HG03558 (cell line): ENCODE results near the gene TRPV4.

Source experiments
- ATAC-seq: cut with Tn5 transposase; IDR thresholded peaks from one replicate; pipeline ENCODE4 v1.9.1; 2021; ENCODE audit warnings: moderate number of reproducible peaks; ENCODE audit not compliant: unreplicated experiment; ENCODE audit errors: extremely low read depth

The TRPV4 gene

DNA sequence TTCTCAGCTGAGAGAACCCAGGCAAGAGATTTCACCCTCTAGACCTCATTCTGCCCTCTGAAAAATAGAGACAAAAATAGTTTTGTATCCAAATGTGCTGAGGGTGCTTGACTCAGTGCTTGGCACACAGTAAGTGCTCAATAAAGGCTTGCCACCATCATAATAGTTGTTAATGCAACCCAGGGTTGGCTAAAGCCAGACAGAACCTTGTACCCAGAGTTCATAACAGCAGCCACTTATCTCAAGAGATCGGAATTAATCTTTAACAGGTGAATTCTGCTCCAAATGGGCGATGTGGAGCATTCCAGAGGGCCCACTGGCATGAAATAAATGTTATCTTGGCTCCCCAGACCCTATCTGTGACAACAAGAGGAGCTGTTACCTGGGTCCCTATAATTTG lies 2.9 kb downstream of the TRPV4 start:
- no peak for ATAC-seq

DNA sequence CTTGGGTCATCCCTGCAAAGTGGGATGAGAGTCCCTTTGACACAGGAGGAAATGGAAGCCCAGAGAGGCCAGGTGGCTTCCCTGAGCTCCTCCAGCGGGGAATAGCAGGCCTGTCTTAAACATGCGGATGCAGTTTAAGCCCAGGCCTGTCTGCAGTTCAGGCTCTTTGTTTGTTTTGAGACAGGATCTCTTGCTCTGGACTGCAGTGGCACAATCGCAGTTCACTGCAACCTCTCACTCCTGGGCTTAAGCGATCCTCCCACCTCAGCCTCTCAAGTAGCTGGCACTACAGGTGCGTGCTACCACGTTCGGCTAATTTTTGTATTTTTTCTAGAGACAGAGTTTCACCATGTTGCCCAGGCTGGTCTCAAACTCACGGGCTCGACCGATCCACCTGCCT lies 3.5 kb downstream of the TRPV4 start:
- no peak for ATAC-seq

DNA sequence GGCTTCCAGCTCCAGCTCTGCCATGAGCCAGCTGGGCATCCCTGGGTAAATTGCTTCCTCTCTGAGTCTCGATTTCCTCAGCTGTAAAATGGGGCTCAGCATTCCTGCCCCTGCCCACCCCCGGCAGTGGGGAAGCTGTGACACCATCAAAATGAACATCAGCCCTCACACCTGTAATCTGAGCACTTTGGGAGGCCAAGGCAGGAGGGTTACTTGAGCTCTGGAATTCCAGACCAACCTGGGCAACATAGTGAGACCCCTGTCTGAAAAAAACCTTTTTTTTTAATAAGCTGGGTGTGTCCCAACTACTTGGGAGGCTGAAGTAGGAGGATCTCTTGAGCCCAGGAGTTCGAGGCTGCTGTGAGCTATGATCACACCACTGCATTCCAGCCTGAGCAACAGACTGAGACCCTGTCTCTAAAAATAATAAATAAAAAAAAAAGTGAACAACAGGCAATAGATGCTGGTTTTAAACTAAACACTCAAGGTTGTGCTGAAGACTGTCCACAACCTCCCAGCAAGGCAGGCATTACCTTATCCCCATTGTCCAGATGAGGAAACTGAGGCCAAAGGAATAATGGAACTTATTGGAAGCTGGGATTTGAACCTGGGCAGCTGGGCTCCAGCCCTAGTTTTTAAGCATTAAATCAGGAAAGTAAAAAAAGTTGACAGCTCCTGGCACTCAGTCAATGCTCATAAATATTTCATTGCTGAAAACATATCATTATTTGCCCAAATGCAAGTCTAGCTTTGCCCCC lies 4.3 kb downstream of the TRPV4 start:
- ATAC-seq = no peak

DNA sequence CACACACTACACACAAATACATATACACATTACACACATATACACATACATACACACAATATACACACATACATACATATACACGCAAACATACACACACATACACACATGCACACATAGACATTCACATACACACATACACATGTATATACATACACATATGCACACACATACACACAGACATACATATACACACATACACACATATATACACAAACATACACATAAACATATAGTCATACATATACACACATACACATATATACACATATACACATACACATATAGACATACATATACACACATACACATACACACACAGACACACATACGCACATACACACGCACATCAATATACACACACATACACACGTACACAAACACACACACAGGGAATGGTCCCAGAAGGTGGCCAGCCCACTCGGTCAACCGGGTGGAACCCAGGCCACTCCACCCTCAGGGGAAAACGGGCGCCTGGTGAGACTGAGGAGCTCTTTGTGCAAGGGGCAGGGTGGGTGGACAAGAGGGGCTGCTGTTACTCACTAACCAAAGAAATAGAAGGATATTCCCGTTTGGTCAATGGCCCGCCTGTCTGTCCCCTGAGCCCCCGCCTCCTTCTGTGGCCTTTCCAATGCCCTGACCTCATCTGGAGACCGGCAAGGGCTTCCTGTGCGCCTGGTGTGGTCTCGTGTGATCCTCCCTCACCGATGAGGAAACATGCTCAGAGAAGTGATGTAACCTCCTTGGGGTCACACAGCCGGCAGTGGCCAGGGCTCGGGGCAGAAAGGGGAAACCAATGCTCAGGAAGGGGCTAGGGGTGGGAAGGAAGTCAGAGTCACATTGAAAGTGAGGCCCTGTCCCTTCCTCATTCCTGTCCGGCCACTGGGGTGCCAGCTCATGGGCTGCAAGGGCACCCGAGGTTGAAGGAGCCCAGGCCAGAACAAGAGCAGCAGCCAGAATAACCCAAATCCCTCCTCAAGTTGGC lies 5.3 kb downstream of the TRPV4 start:
- ATAC-seq = no peak

DNA sequence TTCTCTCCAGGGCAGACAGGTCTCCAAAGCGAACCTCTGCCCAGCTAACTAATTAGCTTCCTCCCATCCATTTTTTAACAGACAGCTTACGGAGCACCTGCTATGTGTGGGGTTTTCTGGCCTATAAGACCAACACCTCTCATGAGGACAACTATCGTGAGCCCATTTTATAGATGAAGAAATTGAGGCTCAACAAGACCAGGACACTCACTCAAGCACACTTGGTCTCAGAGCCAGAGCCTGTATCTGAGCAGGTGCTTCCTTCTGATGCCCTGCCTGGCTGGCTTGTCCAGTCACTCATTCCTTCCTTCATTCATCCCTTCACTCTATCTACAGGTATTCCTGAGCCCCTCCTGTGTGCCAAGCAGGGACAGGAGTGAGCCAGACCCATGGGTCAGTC lies 6.1 kb downstream of the TRPV4 start:
- no peak for ATAC-seq

DNA sequence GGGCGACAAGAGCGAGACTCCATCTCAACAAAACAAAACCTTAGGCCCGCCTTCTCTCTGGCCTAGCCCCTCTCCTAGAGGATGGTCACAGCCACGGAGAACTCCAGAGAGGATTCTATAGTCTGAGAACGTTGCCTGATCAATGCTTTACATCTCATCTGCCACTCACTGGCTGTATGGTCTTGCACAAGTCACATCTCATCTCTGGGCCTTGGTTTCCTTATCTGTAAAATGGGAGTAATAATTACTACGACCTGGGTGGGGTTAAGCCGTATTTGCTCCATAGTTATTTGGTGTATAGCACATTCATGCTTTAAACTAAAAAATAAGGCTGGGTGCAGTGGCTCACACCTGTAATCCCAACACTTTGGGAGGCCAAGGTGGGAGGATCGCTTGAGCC lies 8.5 kb downstream of the TRPV4 start:
- no peak for ATAC-seq

- ATAC-seq = no peak
Observed at GRCh38 chr12:109822951-109823411, 10.2 kb downstream of the TRPV4 start.

- ATAC-seq = no peak
Observed at GRCh38 chr12:109822416-109822815, 10.8 kb downstream of the TRPV4 start.

DNA sequence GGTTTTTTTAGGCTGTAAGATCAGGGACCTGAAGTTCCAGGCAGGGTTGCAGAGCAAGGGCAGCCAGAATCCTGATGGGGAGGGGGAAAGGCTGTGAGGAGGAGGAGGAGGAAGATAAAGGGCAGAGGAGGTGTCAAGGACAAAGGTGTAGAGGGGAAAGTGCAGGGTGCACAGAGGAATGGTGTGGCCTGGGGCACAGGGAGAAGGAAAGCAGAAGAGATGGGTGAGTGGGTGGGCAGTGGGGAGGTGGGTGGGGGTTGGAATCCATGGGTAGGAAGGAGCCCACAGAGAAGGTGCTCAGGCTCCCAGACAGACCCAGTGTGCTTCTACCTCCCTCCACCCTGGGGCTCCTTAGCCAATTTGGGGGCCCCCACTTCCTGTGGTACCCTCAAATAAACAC lies 11.2 kb downstream of the TRPV4 start:
- ATAC-seq = no peak

DNA sequence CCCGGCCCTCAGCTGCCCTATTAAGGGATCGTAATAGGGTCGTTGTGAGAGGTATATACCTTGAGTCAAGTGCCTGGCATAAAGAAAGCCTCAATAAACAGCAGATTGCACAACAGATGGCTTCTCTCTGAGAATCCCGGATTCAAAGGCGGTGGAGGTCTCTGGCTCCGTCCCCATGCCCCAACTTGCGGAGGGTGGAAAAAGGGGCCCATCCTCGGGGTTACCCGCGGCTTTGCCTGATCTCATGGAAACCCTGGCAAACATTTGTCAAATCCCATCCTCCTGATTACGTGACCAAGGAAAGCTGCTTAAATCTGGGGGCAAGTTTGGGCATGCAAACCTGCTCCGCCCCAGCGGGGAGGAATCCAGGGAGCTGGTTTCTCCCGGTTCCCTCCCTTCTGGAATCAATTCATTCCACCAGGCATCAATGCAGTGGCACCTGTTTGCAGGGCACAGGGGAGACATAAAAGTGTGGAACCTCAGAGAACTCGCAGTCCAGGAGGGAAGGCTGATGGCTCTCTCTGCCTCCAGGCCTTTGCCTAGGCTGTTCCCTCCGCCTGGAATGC lies 12.3 kb downstream of the TRPV4 start:
- no peak for ATAC-seq

- no peak for ATAC-seq
Observed at GRCh38 chr12:109818905-109819500, 14.2 kb downstream of the TRPV4 start.

DNA sequence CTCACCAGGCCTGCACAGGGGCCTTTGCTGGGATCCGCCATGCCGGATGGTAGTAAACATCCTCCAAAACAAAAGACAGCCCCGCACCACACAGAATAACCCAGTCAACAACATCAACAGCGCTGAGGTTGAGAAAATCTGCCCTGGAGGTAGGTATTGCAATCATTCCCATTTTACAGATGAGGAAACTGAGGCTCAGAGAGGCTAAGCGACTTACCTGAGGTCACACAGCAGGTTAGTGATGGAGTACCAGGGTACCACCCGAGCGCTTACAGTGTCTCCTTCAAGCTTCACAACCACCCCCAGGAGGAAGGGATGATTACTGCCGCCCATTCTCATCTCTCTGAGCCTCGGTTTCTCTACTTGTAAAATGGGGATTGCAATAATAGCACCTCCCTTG lies 14.9 kb downstream of the TRPV4 start:
- ATAC-seq = no peak

GRCh38 chr12:109817627-109818231 lies 15.5 kb downstream of the TRPV4 start:
- ATAC-seq = no peak

DNA sequence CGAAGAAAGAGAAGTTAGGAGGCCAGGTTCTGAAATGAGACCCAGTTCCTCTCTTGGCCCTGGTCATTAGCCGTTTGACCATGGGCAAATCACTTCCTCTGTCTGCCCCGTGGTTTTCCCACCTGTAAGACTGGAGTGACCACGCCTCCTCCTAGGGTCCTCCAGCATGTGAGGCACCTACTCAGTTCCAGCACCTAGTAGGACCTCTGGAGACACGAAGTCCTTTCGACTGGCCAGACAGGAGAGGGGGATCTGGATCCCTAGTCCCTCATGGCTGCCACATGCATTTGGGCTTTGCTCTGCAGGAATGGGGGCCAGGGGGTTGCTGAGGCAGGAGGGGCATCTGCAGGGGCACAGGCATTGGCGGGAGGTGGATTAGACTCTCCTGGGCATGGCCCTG lies 16.3 kb downstream of the TRPV4 start:
- no peak for ATAC-seq

GRCh38 chr12:109815757-109816617 lies 17.2 kb downstream of the TRPV4 start:
- ATAC-seq = no peak

- ATAC-seq = no peak
Observed at GRCh38 chr12:109815225-109815624, 18.0 kb downstream of the TRPV4 start.

DNA sequence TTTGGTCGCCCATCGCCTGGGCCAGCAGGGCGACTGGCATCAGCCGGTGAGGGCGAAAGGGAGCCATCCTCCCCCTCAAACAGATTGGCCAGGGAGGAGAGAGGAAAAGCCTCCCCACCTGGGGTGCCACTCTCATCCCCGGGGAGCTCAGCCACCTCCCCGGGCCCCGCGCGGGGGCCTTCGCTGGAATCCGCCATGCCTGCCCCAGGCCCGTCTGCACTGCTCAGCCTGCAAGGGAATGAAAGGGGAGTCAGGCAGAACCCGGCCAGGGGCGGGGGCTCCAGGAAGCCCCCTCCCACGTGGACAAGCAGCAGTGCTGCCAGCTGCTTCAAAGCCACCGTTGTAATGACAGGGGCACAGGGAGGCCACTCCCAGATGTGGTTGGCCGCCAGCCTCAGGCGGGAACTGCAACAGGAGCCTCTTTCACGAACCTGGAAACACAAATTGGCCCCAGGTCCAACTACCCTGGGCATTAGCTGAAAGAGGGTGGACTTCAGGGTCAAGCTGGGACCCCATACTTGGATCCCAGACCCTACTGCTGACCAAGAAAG lies 18.5 kb downstream of the TRPV4 start:
- ATAC-seq = no peak

- ATAC-seq = no peak
Observed at GRCh38 chr12:109813810-109814416, 19.3 kb downstream of the TRPV4 start.

DNA sequence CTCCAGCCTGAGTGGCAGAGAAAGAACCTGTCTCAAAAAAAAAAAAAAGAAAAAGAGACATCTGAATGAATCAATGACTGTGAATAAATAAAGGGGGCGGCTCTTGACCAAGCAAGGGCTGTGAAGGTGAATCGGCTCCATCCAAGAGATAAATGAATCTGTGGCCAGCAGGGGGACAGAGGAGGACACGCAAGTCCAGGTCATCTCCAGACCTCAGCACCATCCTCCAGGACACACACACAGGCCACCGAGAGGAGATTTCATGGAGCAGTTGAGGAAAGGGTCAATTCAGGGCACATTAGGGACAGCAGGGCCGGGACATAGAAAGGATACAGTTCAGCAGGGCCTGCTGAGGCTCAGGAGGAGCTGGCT lies 21.6 kb downstream of the TRPV4 start:
- ATAC-seq = no peak
